NOMO-1 treated with dmso at 0.1 percent for 144 hours (cell line): ENCODE measurements around the gene MGAT3.
"Not testable (repeated sequence)": the region's sequence is repeated elsewhere in the genome, so short reads cannot be mapped to it uniquely, and the experiment has no call there.

Experiments
- DNase-seq: peaks from one replicate; lab custom pipeline; 2025; ENCODE audit not compliant: unreplicated experiment; lab: John Stamatoyannopoulos, UW

Gene MGAT3

DNA sequence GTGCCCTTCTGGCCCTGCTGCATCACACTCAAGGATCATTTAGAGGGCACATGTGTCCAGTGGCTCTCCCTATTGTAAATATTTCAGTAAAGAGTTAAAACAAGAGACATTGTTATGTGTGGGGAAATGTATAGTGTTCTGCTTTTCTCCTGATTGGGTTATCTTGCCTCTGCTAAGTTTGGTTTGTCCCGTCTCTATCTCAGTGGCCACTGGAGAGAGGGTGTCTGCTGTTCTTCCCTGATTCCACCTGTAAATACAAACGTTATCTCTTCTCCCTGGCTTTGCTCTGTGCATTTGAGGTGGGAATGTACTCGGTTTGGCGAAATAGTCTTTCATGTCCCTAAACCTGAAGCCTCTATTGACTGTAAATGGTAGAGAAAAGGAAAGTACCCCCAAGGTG lies 51.6 kb downstream of the MGAT3 start:
- no peak for DNase-seq

DNA sequence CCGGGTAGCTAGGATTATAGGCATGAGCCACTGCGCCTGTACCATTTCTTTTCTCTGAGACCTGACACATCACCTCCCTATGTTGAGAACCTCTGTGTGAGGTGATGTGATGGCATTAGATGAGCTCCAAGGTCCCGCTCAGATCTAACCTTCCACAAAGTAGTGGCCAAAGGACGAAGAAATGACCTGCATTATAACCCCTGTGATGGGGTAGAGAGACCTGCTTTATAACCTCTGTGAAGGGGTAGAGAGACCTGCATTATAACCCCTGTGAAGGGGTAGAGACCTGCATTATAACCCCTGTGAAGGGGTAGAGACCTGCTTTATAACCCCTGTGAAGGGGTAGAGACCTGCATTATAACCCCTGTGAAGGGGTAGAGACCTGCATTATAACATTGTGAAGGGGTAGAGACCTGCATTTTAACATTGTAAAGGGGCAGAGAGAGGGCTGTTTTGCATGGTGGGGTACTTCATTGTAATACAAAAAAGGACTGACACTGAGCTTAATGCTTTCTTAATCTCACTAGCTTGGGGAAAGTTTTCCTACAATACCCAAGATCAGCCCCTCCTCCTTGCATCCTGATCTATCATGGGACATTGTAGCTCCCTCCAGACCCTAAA lies 53.8 kb downstream of the MGAT3 start:
- DNase-seq, result no peak

DNA sequence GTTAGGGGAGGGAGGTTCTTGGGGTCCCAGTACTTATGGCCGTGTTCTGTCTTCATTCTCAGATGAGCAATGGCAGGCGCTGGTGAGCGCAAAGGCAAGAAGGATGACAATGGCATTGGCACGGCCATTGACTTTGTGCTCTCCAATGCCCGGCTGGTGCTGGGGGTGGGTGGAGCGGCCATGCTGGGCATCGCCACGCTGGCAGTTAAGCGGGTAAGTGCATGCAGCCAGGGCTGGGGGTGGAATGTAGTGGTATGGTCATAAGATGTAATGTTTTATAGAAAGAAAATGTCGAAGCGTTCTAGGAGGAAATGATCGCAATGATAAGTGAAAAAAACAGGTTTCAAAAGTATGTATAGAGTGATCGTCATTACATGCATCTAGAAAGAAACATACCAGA lies 54.4 kb downstream of the MGAT3 start:
- no peak for DNase-seq

DNA sequence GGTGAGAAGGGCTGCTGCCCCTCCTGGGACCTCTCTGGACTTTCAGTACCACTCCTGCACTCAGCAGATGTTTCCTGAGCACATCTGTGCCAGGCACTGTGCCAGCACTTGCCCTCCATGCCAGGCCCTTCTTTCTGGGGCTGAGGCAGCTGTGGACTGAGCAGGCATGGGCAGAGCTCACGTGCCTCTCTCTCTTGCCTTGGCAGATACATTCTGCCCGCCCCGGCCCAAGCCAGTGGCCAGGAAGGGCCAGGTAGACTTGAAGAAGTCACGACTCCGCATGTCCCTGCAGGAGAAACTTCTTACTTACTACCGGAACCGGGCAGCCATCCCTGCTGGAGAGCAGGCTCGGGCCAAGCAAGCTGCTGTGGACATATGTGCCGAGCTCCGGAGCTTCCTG lies 55.2 kb downstream of the MGAT3 start:
- no peak for DNase-seq

DNA sequence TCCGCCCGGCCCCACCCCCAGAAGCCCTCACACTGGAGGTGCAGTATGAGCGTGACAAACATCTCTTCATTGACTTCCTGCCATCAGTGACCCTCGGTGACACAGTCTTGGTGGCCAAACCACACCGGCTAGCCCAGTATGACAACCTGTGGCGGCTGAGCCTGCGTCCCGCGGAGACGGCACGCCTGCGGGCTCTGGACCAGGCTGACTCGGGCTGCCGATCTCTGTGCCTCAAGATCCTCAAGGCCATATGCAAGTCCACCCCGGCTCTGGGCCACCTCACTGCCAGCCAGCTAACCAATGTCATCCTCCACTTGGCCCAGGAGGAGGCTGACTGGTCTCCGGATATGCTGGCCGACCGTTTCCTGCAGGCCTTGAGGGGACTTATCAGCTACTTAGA lies 57.0 kb downstream of the MGAT3 start:
- DNase-seq, result no peak

DNA sequence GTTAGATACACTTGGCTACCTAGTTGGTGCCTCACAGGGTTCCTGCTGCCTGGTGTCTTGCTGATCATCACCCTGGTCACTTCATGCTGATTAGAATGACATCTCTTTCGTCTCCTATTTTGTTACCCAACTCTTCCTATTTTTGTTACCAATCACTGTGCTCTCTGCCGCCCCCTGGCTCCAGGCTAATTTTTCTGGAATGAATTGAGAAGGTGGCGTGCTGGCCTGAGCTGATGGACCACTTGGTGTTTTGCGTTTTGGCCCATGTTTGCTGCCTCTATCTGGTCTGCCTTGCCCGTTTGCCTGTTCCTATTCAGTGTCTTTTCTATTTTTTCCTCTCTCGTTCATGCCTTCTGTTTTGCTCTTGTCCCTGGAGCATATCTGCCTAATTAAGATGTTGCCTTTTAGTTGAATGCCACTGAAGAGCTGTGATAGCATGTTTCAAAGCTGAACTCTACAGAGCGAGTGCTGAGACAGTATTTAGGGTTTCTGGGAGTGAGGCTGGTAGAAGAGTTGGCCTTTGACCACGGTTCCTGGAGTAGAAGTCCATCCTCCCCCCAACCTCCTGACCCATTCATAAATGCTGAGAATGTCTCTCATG lies 57.7 kb downstream of the MGAT3 start:
- no peak for DNase-seq

DNA sequence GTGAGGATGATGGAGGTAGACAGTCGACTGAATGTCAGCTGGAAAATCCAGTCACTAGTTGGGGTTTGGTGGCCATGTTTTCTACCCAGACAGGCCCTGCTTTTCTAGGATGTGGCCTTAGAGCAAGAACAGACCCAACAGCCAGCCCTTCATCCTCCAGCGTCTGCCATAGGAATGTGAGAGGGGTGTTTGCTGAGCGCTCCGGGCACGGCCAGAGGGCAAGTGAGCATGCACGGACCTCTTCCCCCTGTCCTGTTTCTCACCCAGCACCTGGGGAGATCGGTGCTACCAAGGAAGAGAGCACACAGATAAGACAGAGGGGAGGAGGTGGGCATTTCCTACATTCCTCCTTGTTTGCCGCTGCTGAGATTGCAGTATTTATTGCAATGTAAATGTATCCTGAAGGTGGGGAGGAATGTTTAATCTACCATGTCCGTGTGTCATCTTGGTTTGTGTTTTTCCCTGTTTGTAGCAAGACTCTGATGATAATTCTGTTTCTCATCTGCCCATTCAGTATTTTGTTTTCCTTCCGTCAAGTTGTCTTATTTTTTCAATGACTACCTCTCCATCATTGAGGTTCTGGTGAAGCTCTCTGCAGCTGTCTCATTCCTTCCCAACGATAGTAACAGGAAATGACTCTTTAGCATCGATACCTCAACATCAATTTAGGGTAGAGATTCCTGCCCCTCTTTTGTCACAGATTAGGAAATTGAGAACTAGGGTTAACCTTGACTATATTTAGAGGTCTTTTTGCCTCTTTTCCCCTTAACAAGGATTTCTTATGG lies 58.6 kb downstream of the MGAT3 start:
- no peak for DNase-seq

DNA sequence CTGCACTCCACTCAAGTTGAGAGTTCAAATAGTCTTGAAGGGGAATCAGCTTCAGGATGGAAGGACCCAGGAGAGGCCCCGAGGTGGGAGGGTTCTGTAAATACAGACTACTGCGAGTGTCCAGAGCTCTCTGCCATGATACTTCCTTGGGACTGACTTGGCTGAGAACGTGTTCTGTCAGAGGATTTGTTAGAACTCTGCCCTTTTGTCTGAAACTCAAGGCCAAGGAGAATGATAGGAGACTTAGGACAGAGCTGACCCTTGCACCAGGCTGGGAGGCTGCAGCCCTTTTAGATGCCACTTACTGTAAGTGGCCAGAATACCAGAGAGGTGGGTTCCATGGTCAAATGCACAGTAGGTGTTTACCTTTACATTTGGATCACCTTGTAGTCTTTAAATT lies 60.7 kb downstream of the MGAT3 start:
- DNase-seq, result no peak

DNA sequence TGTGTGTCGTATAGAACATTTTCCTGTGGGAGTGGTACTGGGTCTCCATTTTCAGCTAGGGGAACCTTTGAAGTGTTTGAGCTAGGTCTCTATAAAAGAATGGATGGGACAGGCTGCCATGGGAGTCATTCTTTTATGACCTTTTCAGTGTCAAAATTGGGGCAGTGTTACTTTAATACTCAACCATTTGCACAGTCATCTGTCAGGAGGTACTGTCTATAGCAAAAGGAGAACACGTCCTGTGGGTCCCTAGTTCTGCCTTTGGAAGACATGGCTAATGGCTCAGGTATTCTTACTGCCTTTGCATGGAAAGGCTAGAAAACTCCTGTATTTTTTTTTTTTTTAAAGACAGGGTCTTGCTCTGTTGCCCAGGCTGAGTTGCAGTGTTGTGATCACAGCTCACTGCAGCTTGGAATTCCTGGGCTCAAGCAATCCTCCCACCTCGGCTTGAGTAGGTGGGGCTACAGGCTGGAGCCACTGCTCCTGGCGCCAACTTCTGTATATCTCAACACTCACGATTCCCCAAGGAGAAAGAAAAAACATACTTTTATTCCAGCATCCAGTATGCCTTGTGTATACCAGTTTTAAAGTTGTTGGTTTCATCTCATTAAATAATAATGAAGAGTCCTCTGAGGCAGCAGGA lies 61.5 kb downstream of the MGAT3 start:
- no peak for DNase-seq

DNA sequence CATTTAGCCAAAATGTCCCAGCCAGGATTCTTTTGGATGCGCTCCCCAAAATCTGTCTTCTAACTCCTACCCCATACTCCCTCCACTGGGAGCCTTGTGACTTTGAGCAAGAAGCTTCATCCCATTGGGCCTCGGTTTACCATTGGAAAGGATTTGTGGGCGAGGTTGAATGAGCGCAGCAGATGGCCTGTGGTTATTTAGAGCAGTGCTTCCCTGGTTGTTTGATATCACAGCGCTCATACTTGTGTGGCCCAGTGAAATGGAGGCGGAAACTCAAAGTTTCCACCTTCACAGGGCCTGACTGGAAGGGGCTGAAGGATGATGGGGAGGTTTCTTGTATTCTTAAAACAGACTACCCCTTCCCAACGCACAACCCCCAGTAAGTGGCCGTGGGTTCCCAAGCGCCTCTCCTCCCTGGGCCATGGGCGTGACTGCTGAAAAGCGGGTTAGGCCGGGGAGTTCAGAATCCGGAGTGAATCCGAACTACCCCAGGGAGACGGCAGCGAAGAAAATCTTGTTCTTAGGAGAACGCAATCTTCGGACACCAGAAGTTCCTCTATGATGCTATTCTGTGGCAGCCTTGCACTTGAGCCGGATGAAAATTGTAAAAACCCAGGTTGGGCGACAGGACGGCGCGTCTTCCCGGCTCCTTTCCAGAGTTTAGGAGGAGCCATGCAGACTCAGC lies 62.3 kb downstream of the MGAT3 start:
- DNase-seq, result no peak

DNA sequence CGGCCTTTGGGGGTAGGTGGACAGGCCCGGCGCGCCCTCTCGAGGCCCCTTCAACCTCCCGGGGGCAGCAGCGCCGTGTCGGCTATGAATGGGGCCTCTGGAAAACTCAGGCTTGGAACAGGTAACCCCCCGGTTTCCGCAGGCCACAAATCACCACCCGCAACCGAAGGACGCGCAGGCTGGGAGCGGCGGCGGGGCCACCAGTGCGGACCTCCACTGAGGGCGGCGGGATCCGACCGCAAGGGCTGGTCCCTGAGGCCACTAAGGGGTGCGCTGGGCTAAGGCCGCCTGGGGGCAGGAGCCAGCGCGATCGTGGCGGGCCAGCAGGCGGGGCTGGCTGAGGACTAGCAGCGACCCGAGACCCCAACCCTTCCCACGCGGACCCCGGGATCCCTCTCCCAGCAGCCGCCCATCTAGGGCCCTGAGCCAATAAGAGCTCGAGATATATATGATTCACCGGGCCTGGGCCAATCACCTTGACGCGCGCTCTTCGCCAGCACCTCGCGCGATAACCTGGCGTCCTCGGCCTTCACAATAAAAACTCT lies 62.9 kb downstream of the MGAT3 start:
- peak; percentile 98 for DNase-seq

DNA sequence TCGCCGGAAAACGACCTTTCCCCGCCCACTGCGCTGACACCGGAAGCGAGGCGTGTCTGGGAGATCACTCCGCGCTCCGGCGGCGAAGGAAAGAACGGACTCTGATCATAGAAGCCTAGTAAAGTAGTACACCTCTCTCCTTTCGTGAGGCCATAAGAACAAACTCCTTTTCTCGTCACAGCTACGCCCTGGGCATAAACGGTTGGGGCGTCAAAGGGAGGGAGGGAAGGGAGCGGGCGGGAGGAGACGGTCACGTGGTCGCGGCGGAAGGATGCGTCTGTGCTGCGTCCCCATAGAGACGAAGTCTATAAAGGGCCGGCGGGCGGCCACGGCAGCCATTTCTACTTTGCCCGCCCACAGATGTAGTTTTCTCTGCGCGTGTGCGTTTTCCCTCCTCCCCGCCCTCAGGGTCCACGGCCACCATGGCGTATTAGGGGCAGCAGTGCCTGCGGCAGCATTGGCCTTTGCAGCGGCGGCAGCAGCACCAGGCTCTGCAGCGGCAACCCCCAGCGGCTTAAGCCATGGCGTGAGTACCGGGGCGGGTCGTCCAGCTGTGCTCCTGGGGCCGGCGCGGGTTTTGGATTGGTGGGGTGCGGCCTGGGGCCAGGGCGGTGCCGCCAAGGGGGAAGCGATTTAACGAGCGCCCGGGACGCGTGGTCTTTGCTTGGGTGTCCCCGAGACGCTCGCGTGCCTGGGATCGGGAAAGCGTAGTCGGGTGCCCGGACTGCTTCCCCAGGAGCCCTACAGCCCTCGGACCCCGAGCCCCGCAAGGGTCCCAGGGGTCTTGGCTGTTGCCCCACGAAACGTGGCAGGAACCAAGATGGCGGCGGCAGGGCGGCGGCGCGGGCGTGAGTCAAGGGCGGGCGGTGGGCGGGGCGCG lies 63.7 kb downstream of the MGAT3 start, which contains the start of gene ATF4:
ATF4 (plus strand) TSS at position 337 of the 880 bp plus-strand sequence. CDS start 884 bp downstream, outside the sequence.
- DNase-seq, result no peak

DNA sequence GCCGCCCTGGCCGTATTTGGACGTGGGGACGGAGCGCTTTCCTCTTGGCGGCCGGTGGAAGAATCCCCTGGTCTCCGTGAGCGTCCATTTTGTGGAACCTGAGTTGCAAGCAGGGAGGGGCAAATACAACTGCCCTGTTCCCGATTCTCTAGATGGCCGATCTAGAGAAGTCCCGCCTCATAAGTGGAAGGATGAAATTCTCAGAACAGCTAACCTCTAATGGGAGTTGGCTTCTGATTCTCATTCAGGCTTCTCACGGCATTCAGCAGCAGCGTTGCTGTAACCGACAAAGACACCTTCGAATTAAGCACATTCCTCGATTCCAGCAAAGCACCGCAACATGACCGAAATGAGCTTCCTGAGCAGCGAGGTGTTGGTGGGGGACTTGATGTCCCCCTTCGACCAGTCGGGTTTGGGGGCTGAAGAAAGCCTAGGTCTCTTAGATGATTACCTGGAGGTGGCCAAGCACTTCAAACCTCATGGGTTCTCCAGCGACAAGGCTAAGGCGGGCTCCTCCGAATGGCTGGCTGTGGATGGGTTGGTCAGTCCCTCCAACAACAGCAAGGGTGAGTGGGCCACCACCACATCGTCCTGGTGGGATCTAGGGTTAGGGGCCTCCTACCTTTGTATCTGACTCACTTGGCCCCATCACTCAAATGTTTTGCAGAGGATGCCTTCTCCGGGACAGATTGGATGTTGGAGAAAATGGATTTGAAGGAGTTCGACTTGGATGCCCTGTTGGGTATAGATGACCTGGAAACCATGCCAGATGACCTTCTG lies 64.5 kb downstream of the MGAT3 start:
- peak; percentile 61 for DNase-seq

DNA sequence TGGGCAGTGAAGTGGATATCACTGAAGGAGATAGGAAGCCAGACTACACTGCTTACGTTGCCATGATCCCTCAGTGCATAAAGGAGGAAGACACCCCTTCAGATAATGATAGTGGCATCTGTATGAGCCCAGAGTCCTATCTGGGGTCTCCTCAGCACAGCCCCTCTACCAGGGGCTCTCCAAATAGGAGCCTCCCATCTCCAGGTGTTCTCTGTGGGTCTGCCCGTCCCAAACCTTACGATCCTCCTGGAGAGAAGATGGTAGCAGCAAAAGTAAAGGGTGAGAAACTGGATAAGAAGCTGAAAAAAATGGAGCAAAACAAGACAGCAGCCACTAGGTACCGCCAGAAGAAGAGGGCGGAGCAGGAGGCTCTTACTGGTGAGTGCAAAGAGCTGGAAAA lies 65.3 kb downstream of the MGAT3 start:
- DNase-seq, result not testable (repeated sequence)

DNA sequence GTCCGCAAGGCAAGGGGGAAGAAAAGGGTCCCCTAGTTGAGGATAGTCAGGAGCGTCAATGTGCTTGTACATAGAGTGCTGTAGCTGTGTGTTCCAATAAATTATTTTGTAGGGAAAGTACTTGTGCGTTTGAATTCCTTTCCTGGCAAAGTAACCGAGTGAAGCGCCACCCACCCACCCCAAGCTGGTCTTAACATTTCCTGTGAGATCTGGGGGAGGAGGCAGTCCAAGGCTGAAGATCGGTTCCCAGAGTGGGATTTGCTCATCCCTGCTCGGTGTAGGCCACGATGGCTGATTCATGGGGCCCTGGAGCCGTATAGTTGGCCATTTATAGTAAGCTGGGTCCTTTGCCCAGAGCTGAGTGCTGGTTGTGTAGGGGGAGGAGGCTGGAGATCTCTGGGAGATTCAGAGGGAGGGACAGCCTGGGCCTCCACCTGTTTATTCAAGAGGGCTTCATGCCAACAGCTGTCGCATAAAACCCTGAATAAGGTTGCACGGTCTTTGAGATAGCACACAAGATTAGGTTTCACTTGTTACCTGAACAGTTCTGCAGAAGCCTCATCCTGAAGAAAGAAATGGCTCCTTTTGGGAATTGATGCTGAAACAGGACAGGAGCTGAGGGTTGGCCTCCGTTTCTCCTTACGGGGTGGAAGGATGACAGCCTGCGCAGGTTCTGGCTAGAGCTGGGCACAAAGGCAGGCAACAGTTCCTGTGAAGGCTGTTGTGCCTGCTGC lies 65.9 kb downstream of the MGAT3 start:
- DNase-seq, result no peak

DNA sequence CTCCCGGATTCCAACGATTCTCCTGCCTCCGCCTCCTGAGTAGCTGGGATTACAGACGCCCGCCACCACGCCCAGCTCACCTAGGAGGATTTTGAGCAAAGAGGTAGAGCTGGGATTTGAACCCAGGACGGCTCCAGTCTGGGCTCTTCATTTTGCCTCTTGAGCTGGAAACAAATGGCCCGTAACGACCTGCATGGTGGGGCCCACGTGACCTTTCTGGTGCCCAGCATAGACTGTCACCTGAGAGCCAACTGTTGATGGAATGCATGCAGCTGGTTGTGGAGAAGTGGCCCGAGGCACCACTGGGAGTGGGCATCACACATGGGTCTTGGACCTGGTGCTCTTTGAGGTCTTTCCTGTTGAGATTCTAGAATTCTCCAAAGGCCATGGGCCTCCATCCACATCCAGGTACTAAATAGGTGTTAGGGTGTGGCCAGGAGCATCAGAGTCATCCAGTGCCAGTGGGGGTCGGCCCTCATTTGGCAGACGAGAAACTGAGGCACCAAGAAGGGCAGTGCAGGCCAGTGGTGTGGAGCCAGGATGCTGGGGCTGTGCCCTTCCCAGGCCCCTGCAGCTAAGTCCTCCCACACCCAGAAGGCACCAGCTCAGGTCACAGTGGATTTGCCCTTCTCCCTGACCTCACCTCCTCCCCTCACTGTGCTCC lies 67.4 kb downstream of the MGAT3 start:
- no peak for DNase-seq

DNA sequence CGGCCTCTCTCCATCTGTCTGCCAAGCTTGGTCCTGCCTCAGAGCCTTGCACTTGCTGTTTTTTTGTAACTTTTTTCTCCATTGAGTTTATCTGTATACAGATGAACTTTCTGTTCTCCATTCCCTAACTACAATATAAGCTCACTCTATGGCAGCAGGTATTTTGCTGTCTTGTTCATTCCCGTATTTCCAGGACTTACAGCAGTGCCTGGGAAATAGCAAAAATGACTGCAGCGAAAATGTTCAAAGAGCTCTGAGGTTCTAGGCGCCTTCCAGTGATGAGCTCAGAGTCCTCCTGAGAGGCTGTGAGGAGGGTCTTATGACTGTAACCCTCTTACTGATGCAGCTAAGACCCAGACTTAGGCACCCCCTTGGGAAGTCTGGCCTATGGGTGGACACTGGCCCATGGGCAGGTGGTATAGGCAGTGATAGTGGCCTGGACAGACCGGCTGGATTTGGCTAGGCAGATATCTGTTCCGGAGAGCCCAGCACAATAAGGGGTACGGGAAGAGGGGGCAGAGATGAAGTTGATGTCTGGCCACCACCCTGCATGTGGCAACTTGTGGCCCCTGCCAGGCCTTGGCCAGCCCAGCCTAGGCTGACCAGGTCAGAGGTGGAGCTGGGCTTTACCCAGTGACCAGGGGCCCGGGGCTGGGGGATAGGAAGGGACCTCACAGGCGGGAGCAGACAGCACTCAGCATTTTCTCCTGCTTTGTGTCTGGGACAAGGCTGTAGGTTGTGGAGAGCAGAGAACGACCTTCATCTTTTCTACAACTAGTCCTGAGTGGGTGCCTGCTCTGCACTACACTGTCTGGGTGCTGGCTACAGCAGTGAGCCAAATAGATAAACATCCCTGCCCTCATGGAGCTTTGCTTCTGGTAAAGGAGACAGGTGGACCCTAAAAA lies 68.2 kb downstream of the MGAT3 start:
- no peak for DNase-seq
